IPS-18c (cell line): ENCODE data around the gene CNTN2.

Source experiments
- H3K4me3 ChIP-seq: 2 replicates; pipeline ENCODE4 v1.7.0; 2013; ENCODE audit warnings: low read depth, mild to moderate bottlenecking, low read length, moderate library complexity; ENCODE audit not compliant: insufficient read depth
- H3K9me3 ChIP-seq: one replicate; pipeline ENCODE4 v1.6.1; 2013; ENCODE audit warnings: mild to moderate bottlenecking, low read length, moderate library complexity; ENCODE audit not compliant: control insufficient read depth, insufficient read depth

Gene CNTN2

DNA sequence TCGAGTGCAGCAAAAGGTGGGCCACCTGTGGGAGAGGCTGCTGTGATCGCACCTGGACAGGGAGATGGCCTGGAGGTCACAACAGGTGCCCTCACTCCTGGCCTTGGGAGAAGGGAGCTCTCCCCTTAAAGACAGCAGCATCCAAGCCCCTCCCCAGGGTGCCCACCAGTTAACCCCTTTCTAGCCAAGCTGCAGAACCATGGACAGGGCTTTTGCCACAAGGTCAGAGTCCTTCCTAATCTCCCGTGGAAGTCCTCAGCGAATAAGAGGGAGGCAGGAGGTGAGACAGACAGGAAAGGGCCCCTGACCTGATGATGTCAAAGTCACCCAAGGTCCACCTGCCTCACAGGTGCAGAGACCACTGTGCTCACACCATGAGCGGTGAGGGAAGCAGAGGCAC is 1.7 kb downstream of the CNTN2 start:
- Histone ChIP-seq H3K9me3 (no peaks in the 10 kb centered on the region), H3K4me3 (no peak overlapping the region)

DNA sequence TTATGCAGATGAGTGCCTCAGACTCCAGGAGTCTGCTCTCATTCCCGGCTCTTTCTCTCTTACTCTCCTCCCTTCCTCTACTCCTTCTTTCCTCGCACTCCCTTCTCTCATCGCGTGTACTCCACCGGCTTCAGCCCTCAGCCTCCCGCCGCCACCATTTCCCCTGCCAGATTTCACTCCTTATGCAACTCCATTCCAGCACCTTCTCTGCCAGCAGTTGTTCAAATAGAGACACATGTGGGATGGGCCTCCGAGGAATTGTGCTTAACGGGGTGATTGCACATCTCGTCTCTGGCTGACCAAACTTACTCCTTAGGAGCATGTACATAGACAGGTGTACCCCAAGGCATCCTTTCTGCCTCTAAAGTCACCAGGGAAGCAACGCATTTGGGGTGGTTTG is 2.1 kb downstream of the CNTN2 start:
- no peak overlapping the region for H3K4me3 ChIP-seq

DNA sequence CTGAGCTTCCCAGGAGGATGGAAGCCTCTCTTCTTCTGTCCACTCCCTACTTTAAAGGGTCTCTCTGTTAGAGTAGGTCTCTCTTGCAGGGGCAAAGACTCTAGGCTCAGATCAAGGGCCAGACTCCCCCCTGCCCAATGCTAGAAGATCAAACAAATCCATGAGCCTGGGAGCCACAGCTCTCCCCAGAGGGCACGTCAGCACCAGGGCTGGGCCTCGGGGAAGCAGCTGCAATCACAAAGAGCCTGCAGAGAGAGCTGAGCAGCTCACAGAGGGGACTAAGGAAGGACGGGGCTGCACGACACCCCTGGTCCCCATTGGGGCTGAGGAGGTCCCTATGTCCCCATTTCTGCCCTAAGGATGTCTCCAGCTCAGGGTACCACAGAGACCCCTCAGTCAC is 3.9 kb downstream of the CNTN2 start:
- H3K4me3 ChIP-seq, result no peak overlapping the region
- no peaks in the 10 kb centered on the region for H3K9me3 ChIP-seq

More for the DNA sequence above, 2.1 kb downstream of the CNTN2 start:
- no peaks in the 10 kb centered on the region for H3K9me3 ChIP-seq

DNA sequence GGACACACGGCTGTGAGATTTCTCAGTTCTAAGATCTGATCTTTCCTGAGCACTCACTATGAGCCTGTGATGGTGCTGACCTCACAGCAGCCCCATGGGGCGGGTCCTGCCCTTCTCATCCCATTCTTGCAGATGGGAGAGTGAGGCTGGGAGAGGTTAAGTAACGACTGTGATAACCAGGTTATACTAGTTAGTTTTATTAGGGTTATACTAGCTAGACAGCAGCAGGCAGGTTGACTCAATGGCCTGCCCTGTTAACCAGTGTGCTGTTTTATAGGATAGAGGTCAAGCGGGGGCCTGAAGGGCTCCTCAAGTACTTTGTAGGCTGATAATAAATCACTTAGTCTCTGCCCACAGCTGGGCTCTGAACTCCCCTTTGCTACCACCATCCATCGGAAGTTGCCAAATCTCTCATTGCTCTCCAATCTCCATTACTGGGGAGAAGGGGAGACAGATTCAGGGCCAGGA is 4.8 kb downstream of the CNTN2 start:
- Histone ChIP-seq H3K9me3 (no peaks in the 10 kb centered on the region), H3K4me3 (no peak overlapping the region)

DNA sequence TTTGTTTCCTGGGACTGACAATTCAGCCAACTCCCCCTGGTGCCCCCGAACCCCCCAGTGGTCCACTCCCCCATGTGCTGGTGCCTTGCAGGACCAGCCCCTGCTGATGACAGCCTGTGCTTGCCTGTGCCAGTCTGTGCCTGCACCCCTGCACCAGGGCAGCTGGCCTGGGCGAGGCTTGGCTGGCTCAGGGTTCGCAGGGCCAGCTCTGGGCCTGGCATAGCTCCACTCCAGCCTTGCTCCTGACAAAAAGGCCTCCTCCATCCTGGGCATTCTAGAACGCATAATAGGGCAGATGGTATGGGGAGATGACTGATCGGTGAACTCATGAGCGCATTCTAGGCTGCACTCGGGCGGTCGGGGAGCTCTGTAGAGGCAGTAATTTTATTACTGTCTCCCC is 5.4 kb downstream of the CNTN2 start:
- Histone ChIP-seq H3K4me3 (no peak overlapping the region), H3K9me3 (no peaks in the 10 kb centered on the region)

DNA sequence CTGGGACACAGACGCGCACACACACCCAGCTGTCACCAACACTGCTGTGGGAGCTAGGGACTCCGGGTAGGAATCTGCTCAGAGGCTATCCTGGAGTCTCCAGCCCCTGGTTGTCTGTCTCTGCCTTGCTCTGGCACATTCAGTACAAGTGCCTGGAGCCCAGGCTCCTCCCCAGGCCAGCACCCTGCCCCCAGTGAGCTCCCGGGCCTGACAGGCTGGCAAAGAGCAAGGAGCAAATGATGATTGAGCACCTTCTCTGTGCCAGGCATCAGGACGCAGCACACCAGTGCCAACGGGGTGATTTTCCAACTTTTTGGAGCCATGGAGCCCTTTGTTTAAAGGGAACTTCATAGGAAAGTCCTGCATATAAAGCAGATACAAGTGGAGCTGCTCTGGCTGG is 6.5 kb downstream of the CNTN2 start:
- Histone ChIP-seq H3K4me3 (no peak overlapping the region), H3K9me3 (no peaks in the 10 kb centered on the region)

DNA sequence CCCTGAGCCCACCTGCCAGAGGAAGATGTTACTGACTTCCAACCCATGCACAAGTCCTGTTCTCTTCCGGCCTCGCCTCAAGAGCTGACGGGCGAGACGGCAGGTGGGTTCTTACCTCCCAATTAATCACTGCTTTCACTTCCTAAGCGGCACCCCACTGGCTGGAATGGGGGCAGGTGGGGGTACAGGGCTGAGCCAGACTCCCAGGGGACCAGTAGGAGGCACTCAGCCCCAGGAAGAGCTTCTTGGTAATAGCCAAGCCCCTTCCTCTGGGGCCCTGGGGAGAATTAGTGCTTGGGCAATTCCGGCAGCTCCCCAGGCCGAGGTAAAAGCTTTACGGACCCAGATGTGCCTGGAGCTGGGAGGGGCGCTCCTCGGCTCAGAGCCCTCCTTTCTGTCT is 9.7 kb downstream of the CNTN2 start:
- no peaks in the 10 kb centered on the region for H3K9me3 ChIP-seq
- H3K4me3 ChIP-seq, result no peak overlapping the region

DNA sequence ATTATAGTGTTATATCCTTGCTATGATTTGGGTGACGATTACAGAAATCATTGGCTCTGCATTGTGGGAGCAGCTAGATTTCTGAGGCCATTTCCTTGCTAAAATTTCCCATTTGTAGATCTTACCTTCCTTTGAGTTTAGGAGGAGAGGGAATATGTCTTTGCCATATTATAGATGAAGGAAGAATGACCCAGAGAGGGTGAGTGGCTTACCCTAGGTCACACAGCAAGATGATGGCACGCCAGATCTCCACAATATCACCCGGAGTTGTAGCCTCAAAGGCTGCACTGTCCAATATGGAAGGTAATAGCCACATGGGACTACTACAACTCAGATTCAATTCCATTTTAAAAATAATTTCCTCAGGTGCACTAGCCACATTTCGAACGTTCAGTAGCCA is 10.3 kb downstream of the CNTN2 start:
- Histone ChIP-seq H3K4me3 (no peak overlapping the region), H3K9me3 (no peaks in the 10 kb centered on the region)

DNA sequence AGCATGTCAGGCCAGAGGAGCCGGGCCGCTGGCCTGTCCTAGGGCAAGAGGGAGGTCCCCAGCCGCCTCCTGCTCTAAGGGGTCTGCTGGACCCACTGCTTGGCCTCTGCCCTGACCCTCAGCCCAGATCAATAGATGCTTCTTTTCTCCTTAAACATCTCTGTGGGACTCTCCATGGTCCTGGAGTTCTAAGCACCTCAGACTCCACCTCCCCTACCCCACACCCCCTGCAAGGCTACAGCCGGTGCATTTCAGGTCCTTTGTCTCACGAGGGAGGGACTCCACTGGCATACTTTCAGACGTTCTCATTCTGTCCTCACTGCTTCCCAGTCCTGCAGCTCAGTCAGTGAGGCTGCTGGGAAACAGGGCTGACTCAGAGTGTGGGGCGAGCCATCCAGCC is 11.0 kb downstream of the CNTN2 start:
- H3K4me3 ChIP-seq, result no peak overlapping the region
- H3K9me3 ChIP-seq, result no peaks in the 10 kb centered on the region

DNA sequence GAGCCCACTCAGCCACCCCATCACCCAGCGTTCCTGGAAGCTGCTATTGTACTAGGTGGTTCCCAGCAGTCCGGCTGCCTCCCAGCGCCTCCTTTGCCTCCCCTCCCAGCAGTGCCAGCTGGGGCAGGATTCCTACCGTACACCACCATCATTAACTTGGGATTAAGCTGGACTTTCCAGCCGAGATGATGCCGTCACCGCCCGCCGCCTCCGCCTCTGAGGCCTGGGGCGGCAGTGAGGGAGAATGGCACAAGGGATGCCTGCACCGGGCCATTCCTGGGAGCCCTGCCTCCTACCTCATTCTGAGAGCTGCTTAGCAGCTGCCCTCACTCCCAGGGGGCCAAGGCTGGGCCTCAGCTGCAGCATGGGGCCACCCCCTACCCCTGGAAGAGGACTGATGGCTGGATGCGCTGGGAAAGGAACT is 13.2 kb downstream of the CNTN2 start:
- peaks cover 2% of the 10 kb centered on the region for H3K9me3 ChIP-seq
- no peak overlapping the region for H3K4me3 ChIP-seq

DNA sequence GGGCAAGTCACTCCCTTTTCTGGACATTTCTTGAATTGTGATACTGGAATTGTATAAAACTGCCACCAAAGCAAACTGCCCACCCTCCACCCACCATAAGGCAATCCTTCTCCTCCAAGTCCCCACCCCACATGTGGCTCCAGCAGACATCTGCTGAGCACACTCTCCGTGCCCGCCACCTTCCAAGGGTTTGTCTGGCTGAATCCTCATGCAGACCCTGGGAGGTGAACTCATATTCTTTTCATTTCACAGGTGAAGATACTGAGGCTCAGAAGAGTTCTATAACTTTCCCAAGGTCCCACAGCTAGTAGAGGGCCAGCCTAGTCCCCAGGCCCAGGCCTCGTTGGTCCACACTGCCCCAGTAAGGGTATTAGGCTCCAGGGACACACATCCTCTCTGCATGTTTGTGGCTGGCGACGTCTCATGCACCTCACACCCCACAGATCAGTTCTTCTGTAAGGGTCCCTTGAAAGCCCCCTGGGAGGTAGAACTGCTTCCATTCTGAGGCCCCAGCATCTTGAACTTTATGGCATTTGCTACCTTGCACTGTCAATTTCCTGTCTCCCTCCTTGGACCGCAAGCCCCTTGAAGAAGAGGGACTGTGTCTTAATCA is 14.1 kb downstream of the CNTN2 start:
- H3K9me3 ChIP-seq, result peaks cover 2% of the 10 kb centered on the region

DNA sequence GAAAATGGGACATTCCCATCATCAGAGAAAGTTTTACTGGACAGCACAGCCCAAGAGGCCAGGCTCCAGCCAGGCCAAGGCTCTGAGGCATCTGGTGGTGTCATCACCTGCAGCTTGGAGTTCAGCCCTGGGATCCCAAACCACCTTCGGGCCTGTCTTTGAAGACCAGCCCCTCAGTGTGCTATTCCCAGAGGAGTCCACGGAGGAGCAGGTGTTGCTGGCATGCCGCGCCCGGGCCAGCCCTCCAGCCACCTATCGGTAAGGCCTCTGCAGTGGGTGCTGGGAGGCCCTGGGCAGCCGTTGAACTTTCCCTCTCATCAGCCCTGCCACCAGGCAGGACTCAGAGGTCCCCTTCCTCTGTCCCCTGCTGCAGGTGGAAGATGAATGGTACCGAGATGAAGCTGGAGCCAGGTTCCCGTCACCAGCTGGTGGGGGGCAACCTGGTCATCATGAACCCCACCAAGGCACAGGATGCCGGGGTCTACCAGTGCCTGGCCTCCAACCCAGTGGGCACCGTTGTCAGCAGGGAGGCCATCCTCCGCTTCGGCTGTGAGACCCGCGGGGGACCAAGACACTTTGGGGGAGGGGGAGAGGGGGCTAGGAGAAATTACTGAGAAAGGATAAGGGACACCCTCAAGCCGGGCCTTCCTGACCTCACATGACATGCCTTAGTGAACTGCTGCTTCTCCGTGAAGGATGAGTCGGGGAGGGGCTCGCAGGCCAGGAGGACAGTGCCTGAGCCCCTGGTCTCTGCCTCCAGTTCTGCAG is 15.0 kb downstream of the CNTN2 start:
- H3K9me3 ChIP-seq, result peaks cover 2% of the 10 kb centered on the region
- no peak overlapping the region for H3K4me3 ChIP-seq

More for the DNA sequence above, 14.1 kb downstream of the CNTN2 start:
- no peak overlapping the region for H3K4me3 ChIP-seq

DNA sequence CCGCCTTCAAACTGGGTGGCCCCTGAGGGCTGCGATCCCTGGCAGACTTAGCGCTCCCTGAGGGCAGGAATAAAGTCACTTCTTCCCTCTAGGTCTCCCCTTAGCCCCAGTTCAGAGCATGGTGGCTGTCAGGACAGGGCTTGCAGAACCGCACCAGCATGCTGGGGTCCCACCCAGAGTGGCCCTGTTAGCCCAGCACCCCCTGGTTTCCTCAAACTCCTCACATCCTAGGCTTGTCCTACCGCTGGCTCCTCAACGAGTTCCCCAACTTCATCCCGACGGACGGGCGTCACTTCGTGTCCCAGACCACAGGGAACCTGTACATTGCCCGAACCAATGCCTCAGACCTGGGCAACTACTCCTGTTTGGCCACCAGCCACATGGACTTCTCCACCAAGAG is 15.8 kb downstream of the CNTN2 start:
- H3K9me3 ChIP-seq, result peaks cover 2% of the 10 kb centered on the region
- H3K4me3 ChIP-seq, result no peak overlapping the region

DNA sequence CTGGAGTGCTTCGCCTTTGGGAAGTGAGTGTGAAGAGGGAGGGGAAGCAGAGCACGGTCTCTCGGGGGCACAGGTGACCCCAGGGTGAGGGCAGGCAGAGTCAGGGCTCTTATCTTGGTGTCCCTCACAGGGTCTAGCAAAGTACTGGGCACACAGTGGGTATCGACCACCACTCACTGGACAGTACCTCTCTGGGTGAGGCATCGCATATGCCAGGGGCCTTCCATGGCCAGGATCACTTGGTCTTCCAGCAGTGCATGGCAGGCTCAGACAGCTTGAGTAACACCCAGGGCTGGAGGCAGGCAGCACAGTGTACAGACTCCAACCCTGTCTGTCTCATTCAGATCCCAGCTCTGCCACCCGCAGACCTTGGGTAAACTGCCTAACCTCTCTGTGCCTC is 16.6 kb downstream of the CNTN2 start:
- Histone ChIP-seq H3K4me3 (no peak overlapping the region), H3K9me3 (peaks cover 2% of the 10 kb centered on the region)

DNA sequence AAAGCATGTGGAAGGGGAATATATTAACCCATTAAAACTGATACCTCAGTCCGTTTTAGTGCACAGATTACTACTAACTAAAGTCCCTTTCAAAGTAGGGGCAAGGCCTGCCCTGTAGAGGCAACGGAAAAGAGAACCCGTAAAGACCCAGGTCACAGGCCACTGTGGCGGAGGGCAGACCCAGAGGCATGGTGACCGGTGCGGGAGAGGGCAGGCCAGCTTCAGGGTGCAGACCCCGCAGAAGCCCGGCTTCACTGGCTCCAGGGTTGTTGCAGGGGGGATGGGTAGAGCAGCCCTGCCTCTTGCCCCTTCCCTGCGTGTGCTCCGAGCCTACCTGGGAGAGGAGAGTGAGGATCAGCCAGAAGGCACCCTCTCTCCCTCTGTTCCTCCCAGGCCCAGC is 17.7 kb downstream of the CNTN2 start:
- no peak overlapping the region for H3K4me3 ChIP-seq
- peaks cover 2% of the 10 kb centered on the region for H3K9me3 ChIP-seq

DNA sequence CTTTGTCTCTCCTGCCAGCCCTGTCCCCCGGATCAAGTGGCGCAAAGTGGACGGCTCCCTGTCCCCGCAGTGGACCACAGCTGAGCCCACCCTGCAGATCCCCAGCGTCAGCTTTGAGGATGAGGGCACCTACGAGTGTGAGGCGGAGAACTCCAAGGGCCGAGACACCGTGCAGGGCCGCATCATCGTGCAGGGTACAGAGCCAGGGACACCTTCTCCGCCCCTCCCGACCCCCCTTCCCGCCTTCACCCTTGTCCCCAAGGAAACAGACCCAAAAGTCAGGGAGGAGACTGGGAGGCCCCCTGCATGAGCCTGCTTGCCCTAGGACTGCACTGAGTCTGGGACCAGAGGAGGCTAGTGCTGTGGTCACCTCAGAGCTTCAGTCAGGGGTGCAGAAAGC is 18.2 kb downstream of the CNTN2 start:
- peaks cover 2% of the 10 kb centered on the region for H3K9me3 ChIP-seq
- H3K4me3 ChIP-seq, result no peak overlapping the region

DNA sequence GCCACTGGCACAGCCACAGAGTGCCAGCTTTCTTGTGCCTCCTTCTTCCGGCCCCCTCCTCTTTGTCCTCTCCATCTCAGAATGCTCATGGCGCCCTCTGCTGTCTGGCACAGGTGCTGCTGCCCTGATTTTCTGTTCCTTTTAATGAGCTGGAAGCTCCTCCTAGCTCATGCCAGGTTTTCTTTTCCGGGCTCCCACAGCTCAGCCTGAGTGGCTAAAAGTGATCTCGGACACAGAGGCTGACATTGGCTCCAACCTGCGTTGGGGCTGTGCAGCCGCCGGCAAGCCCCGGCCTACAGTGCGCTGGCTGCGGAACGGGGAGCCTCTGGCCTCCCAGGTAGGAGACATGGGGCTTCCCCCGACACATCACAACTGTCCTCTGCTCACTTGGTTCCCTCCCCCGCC is 18.7 kb downstream of the CNTN2 start:
- peaks cover 2% of the 10 kb centered on the region for H3K9me3 ChIP-seq
- H3K4me3 ChIP-seq, result no peak overlapping the region

DNA sequence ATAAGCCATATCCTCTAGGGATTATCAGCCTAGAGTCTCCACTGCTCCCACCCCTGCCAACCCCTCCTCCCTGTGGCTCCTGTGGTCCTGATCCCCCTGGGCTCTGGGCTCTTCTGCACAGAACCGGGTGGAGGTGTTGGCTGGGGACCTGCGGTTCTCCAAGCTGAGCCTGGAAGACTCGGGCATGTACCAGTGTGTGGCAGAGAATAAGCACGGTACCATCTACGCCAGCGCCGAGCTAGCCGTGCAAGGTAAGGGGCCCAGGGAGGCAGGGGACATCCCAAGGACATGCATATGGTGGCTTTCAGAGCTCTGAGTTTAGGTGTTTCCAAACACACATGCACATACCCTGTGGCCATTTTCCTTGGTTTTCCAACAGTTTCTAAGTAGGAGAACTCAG is 19.3 kb downstream of the CNTN2 start:
- H3K4me3 ChIP-seq, result no peak overlapping the region
- H3K9me3 ChIP-seq, result peaks cover 2% of the 10 kb centered on the region

DNA sequence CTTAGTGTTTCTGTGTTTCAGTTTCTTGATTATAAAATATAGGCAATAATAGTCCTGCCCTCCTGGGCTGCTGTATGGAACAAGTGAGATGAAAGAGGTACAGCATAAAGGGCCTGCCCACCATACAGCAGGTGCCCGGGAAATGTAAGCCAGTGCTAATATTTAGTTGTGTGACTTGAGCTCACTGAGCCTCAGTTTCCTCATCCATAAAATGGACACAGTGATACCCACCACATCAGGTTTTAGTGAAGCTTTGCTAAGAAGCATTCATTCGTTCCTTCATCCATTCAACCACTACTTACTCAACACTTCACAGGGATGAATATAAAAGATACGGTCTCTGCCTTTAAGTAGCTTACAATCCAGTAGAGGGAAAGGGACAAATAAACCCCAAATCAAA is 19.9 kb downstream of the CNTN2 start:
- H3K9me3 ChIP-seq, result peaks cover 2% of the 10 kb centered on the region
- no peak overlapping the region for H3K4me3 ChIP-seq
